Activated CD8-positive, alpha-beta memory T cell treated with anti-CD3 and anti-CD28 coated beads for 48 hours (primary cell): ENCODE data around the gene NOTCH1.

Source experiments
- DNase-seq, 3 experiments: peaks; one replicate each; pipeline ENCODE4 v3.0.0-alpha.2; 2020; ENCODE audit warnings: low read depth in 2 of 3, low spot score in 2 of 3

NOTCH1 gene

GRCh38 chr9:136486131-136486530 lies 59.7 kb downstream of the NOTCH1 start:
- no peak for DNase-seq

GRCh38 chr9:136485049-136486045 lies 60.5 kb downstream of the NOTCH1 start:
- peak; percentile 51 to 82 (median 79) for DNase-seq

GRCh38 chr9:136484153-136485048 lies 61.4 kb downstream of the NOTCH1 start:
- DNase-seq, result no peak

GRCh38 chr9:136483589-136484152 lies 62.2 kb downstream of the NOTCH1 start:
- DNase-seq, result peak; percentile 93 to 97 (median 94)

- DNase-seq, result peak; percentile 98 to 99 (median 99)
Measured at GRCh38 chr9:136482793-136483588, 62.9 kb downstream of the NOTCH1 start, which contains the start of gene SEC16A. TSS of gene SEC16A (minus strand) at chr9:136483040. CDS start at chr9:136477615, 5,425 bp downstream.

GRCh38 chr9:136482046-136482792 lies 63.6 kb downstream of the NOTCH1 start:
- peak in 1 of 3 experiments; percentile 16 for DNase-seq

GRCh38 chr9:136481558-136481957 lies 64.3 kb downstream of the NOTCH1 start:
- no peak for DNase-seq

- no peak for DNase-seq
Measured at GRCh38 chr9:136476369-136477150, 69.3 kb downstream of the NOTCH1 start.

- DNase-seq, result no peak
Measured at GRCh38 chr9:136474974-136475865, 70.6 kb downstream of the NOTCH1 start.

- DNase-seq, result no peak
Measured at GRCh38 chr9:136474021-136474640, 71.7 kb downstream of the NOTCH1 start.

- no peak for DNase-seq
Measured at GRCh38 chr9:136473354-136473721, 72.5 kb downstream of the NOTCH1 start.

GRCh38 chr9:136472640-136473353 lies 73.1 kb downstream of the NOTCH1 start:
- DNase-seq, result no peak

GRCh38 chr9:136471802-136472487 lies 73.9 kb downstream of the NOTCH1 start:
- no peak for DNase-seq

- DNase-seq, result no peak
Measured at GRCh38 chr9:136470792-136471469, 74.9 kb downstream of the NOTCH1 start.

- no peak for DNase-seq
Measured at GRCh38 chr9:136470356-136470755, 75.5 kb downstream of the NOTCH1 start.

GRCh38 chr9:136467766-136468165 lies 78.1 kb downstream of the NOTCH1 start:
- no peak for DNase-seq
